Smooth muscle cell (in vitro differentiated cells): ENCODE data around the gene SFXN4. TPM values are rescaled to one million over a fixed set of nuclear protein-coding genes. Genes with fewer than 3 reads are reported as not detected.

Source experiments
- DNase-seq: peaks from one replicate; lab custom pipeline; 2025; ENCODE audit not compliant: unreplicated experiment; lab: John Stamatoyannopoulos, UW
- H2AFZ ChIP-seq: fragments of 200-600 bp; sonication (generic); 2 replicates; pipeline ENCODE4 v1.6.0; 2016; ENCODE audit warnings: antibody characterized with exemption, low read depth, mild to moderate bottlenecking
- H3F3A ChIP-seq: fragments of 200-600 bp; sonication (generic); 2 replicates; pipeline ENCODE4 v1.6.0; 2017; ENCODE audit warnings: antibody characterized with exemption, low read depth
- H3K27ac ChIP-seq: fragments of 200-600 bp; sonication (generic); 2 replicates; pipeline ENCODE4 v1.5.1; 2016; ENCODE audit warnings: low read depth, mild to moderate bottlenecking
- H3K27me3 ChIP-seq: fragments of 200-600 bp; sonication (generic); 2 replicates; pipeline ENCODE4 v1.6.1; 2016; ENCODE audit warnings: low read depth, mild to moderate bottlenecking
- H3K36me3 ChIP-seq: fragments of 200-600 bp; sonication (generic); 2 replicates; pipeline ENCODE4 v1.5.1; 2016; ENCODE audit warnings: low read depth
- H3K4me1 ChIP-seq: fragments of 200-600 bp; sonication (generic); 2 replicates; pipeline ENCODE4 v1.5.1; 2016; ENCODE audit warnings: low read depth
- H3K4me2 ChIP-seq: fragments of 200-600 bp; sonication (generic); 2 replicates; pipeline ENCODE4 v1.6.0; 2016; ENCODE audit warnings: mild to moderate bottlenecking
- H3K4me3 ChIP-seq: fragments of 200-600 bp; sonication (generic); 2 replicates; pipeline ENCODE4 v1.5.1; 2016; ENCODE audit warnings: mild to moderate bottlenecking
- H3K79me2 ChIP-seq: fragments of 200-600 bp; sonication (generic); 2 replicates; pipeline ENCODE4 v1.6.0; 2016; ENCODE audit warnings: low read depth, mild to moderate bottlenecking
- H3K9ac ChIP-seq: fragments of 200-600 bp; sonication (generic); 2 replicates; pipeline ENCODE4 v1.6.0; 2016; ENCODE audit warnings: low read depth
- H3K9me3 ChIP-seq: fragments of 200-600 bp; sonication (generic); replicated peaks from 2 replicates; pipeline ENCODE4 v1.5.1; 2016; ENCODE audit warnings: low read depth
- H4K20me1 ChIP-seq: fragments of 200-600 bp; sonication (generic); 2 replicates; pipeline ENCODE4 v1.6.0; 2016; ENCODE audit warnings: low read depth
- CTCF ChIP-seq: fragments of 200-600 bp; sonication (generic); IDR thresholded peaks from 2 replicates; pipeline ENCODE4 v1.5.1; 2017; ENCODE audit warnings: borderline replicate concordance, mild to moderate bottlenecking, antibody characterized with exemption; ENCODE audit not compliant: insufficient read depth, poor library complexity, severe bottlenecking
- WGBS: methylation state at CpG from one replicate; pipeline ENCODE4 v1.1.7; 2016; ENCODE audit warnings: low lambda C conversion rate; 5-methylcytosine and 5-hydroxymethylcytosine counted together
- polyA plus RNA-seq: library from polyadenylated mRNA; unstranded; fragments of >200 nt; fragmentation: Nextera tagmentation; extraction: Ambion mirVana; gene quantifications from 2 replicates; pipeline ENCODE4 v1.2.1, GENCODE V29; 2016
- total RNA-seq: library from RNA; depleted of rRNA; stranded (reverse); fragments of >200 nt; gene quantifications from 2 replicates; pipeline ENCODE4 v1.2.3, GENCODE V29; 2014

Gene SFXN4
- total and polyA plus RNA-seq, 2 experiments from 2014 or later, result 12.2 to 16.2 TPM

GRCh38 chr10:119206603-119207365 lies 41.3 kb upstream of the SFXN4 start:
- DNase-seq, result peak; percentile 90
- peak; percentile 64 for TF ChIP-seq CTCF
- Histone ChIP-seq H3K9ac (peak overlapping the region; percentile 73), H2AFZ (peak overlapping the region; percentile 83), H4K20me1 (no peaks in the 10 kb centered on the region), H3K4me3 (peak overlapping the region; percentile 86), H3K9me3 (no peaks in the 10 kb centered on the region), H3K4me2 (peak overlapping the region; percentile 83), H3K4me1 (peaks cover 47% of the 10 kb centered on the region), H3K79me2 (peaks cover 25% of the 10 kb centered on the region), H3K27ac (peak overlapping the region; percentile 91), H3F3A (peaks cover 8% of the 10 kb centered on the region), H3K36me3 (no peaks in the 10 kb centered on the region), H3K27me3 (no peaks in the 10 kb centered on the region)
- 1% methylated on average over 69 of the region's 97 CpGs for WGBS

- H3F3A ChIP-seq, result peaks cover 6% of the 10 kb centered on the region
- peak overlapping the region; percentile 86 for H3K4me3 ChIP-seq
- peaks cover 39% of the 10 kb centered on the region for H3K4me1 ChIP-seq
- H3K9ac ChIP-seq, result peak overlapping the region; percentile 32
- WGBS, result 37% methylated on average over 17 of the region's 17 CpGs
- H3K36me3 ChIP-seq, result no peaks in the 10 kb centered on the region
- no peak for TF ChIP-seq CTCF
- peak overlapping the region; percentile 91 for H3K27ac ChIP-seq
- no peaks in the 10 kb centered on the region for H3K27me3 ChIP-seq
- H4K20me1 ChIP-seq, result no peaks in the 10 kb centered on the region
- H3K79me2 ChIP-seq, result peaks cover 20% of the 10 kb centered on the region
- DNase-seq, result no peak
- H3K4me2 ChIP-seq, result peak overlapping the region; percentile 83
- H2AFZ ChIP-seq, result peak overlapping the region; percentile 83
- no peaks in the 10 kb centered on the region for H3K9me3 ChIP-seq
Measured at GRCh38 chr10:119205894-119206602, 40.5 kb upstream of the SFXN4 start.

GRCh38 chr10:119203006-119203405 lies 37.5 kb upstream of the SFXN4 start:
- DNase-seq, result no peak
- Histone ChIP-seq H3K4me1 (peaks cover 15% of the 10 kb centered on the region), H3K27me3 (no peaks in the 10 kb centered on the region), H2AFZ (no peak overlapping the region), H3K4me3 (no peak overlapping the region), H3F3A (peaks cover 11% of the 10 kb centered on the region), H3K36me3 (no peaks in the 10 kb centered on the region), H3K79me2 (no peaks in the 10 kb centered on the region), H4K20me1 (no peaks in the 10 kb centered on the region), H3K9ac (no peak overlapping the region), H3K27ac (peak overlapping the region; percentile 26), H3K9me3 (no peaks in the 10 kb centered on the region), H3K4me2 (peak overlapping the region; percentile 66)
- TF ChIP-seq CTCF, result no peak
- 55% methylated on average over 4 of the region's 4 CpGs for WGBS
